Thyroid gland (tissue), 4 donors: ENCODE data around the gene CRYBG2. TPM values are rescaled to one million over a fixed set of nuclear protein-coding genes. Genes with fewer than 3 reads are reported as not detected.
"Not testable (repeated sequence)": the region's sequence is repeated elsewhere in the genome, so short reads cannot be mapped to it uniquely, and the experiment has no call there.

Source experiments
- DNase-seq, 2 donors: peaks; one replicate each; pipeline ENCODE4 v3.0.0-alpha.2; 2019
- H3K27ac ChIP-seq, 3 donors: fragments of 200-600 bp; sonication (generic); 1 replicate in 2 of 3; 2 replicates in 1 of 3; pipeline ENCODE4 v1.5.1; 2016 to 2019; ENCODE audit warnings: mild to moderate bottlenecking in 1 of 3, moderate library complexity in 1 of 3
- H3K27me3 ChIP-seq: fragments of 200-600 bp; sonication (generic); one replicate; pipeline ENCODE4 v1.5.1; 2019
- H3K36me3 ChIP-seq, 2 donors: fragments of 200-600 bp; sonication (generic); one replicate each; pipeline ENCODE4 v1.5.1; 2016 to 2019
- H3K4me1 ChIP-seq, 2 donors: fragments of 200-600 bp; sonication (generic); one replicate each; pipeline ENCODE4 v1.5.1; 2017 to 2019
- H3K4me3 ChIP-seq, 3 donors: fragments of 200-600 bp; sonication (generic); replicated peaks in 1 of 3; 1 replicate in 2 of 3; 2 replicates in 1 of 3; pipeline ENCODE4 v1.5.1; 2016; ENCODE audit warnings: mild to moderate bottlenecking in 1 of 3
- H3K9me3 ChIP-seq: fragments of 200-600 bp; sonication (generic); one replicate; pipeline ENCODE4 v1.5.1; 2017
- CTCF ChIP-seq, 6 experiments: fragments of 200-600 bp in 3 of 6; fragments of 450-650 bp in 3 of 6; sonication (generic) in 3 of 6; IDR thresholded peaks; one replicate each; pipeline ENCODE4 v1.5.1; 2016 to 2019; ENCODE audit warnings: antibody characterized with exemption in 6 of 6, mild to moderate bottlenecking in 2 of 6, inconsistent platforms in 1 of 6, moderate library complexity in 1 of 6
- POLR2A ChIP-seq, 2 donors: fragments of 450-650 bp; IDR thresholded peaks; one replicate each; pipeline ENCODE4 v1.6.1; 2017; ENCODE audit warnings: antibody characterized with exemption in 2 of 2, mild to moderate bottlenecking in 2 of 2, moderate library complexity in 1 of 2
- WGBS, 2 donors: methylation state at CpG; one replicate each; pipeline ENCODE4 v1.1.5; 2017; 5-methylcytosine and 5-hydroxymethylcytosine counted together
- intact Hi-C: fragments of 100-400 bp; cut with DNase I; formaldehyde crosslinking; loops from one replicate; pipeline ENCODE4 v1.15.1; 2023
- total RNA-seq, 4 donors: library from RNA; depleted of rRNA; stranded (reverse); fragments of >200 nt; gene quantifications; one replicate each; pipeline ENCODE4 v1.2.3, GENCODE V29; 2016

CRYBG2 gene
- total RNA-seq, 4 donors from 2014 or later, result not detected

DNA sequence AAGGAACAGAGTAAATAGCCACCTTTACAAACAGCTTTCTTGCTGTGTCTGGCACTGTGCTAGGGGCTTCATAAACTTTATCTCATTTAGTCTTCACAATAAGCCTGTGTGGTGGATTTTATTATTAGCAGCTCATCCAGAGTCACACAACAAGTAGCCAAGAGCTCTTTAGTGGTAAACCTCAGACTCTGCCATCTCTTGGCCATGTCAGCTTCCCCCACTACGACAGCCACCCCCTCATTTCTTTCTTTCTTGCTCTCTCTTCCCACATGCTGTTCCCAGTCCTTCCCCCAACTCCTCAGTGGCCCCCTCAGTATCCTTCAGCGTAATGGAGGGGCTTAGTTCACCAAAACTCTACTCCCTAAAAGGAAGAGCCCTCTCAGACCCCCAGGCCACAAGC, 19.9 kb upstream of the CRYBG2 start:
- Histone ChIP-seq H3K27me3 (no peaks in the 10 kb centered on the region), H3K9me3 (no peaks in the 10 kb centered on the region), H3K36me3 (no peaks in the 10 kb centered on the region), H3K27ac (no peak overlapping the region), H3K4me1 (no peaks in the 10 kb centered on the region), H3K4me3 (no peak overlapping the region)
- intact Hi-C loops, result no loop called here
- no peak for DNase-seq
- TF ChIP-seq CTCF (IDR thresholded peaks at IDR 0.05), result no peak
- TF ChIP-seq POLR2A (IDR thresholded peaks at IDR 0.05), result no peak
- WGBS, 2 donors, result 44 to 60% methylated on average over 2 of the region's 2 CpGs

DNA sequence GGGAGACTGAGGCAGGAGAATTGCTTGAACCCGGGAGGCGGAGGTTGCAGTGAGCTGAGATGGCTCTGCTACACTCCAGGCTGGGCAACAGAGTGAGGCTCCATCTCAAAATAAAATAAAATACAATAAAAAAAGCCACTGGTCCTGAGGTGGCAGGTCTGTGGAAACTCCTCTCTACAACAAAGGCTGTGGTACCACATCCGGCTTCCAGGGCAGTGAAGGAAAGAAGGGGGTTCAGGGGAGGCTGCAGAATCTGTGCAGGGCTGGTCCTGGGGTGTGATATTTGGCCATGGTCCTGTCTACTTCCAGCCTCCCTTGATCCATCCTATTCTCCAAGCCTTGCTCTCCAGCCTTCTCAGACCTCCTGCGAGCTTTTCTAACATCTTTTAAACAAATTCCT, 19.4 kb upstream of the CRYBG2 start:
- 85 to 86% methylated on average over 4 of the region's 4 CpGs for WGBS, 2 donors
- no peaks in the 10 kb centered on the region for H3K36me3 ChIP-seq
- intact Hi-C loops, result no loop called here

DNA sequence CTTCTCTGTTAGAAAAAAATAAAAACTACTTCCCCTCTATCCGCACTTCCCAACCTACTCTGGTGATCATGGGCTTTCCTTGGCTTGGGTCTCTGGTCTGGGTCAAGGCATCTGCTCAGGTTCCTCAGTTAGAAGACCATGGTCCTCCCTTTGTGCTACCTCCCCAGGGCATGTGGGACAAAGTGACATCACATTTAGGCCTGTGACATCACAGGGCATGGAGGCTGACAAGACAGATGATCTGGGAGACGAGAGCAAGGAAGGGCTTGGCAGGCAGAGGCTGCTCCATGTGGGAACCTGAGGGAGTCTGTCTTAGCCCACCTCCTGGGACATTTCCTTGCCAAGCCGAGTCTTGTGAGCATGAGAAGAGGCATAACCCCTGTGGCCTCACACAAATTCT, 18.7 kb upstream of the CRYBG2 start, which contains the start of gene ZNF683:
Gene ZNF683, minus strand, starts transcription at position 140 of the 400 bp plus-strand sequence. CDS start 4,179 bp downstream, outside the sequence.
- H3K9me3 ChIP-seq, H3K4me3 ChIP-seq, H3K36me3 ChIP-seq, H3K27ac ChIP-seq, H3K4me1 ChIP-seq, intact Hi-C loops, H3K27me3 ChIP-seq, DNase-seq: not testable (repeated sequence)
- 66 to 86% methylated on average over 2 to 3 of the region's 3 CpGs for WGBS, 2 donors

More for the DNA sequence above, 19.4 kb upstream of the CRYBG2 start:
- no peak for DNase-seq
- H3K4me3 ChIP-seq, result no peak overlapping the region
- H3K4me1 ChIP-seq, result no peaks in the 10 kb centered on the region
- no peaks in the 10 kb centered on the region for H3K27me3 ChIP-seq
- H3K9me3 ChIP-seq, result no peaks in the 10 kb centered on the region
- H3K27ac ChIP-seq, result no peak overlapping the region
- TF ChIP-seq POLR2A (IDR thresholded peaks at IDR 0.05) (no peak), CTCF (IDR thresholded peaks at IDR 0.05) (no peak)

GRCh38 chr1:26372039-26372438, 18.1 kb upstream of the CRYBG2 start:
- no peak for DNase-seq
- WGBS, 2 donors, result 93 to 95% methylated on average over 5 of the region's 5 CpGs
- H3K4me3 ChIP-seq, result no peak overlapping the region
- no peaks in the 10 kb centered on the region for H3K27me3 ChIP-seq
- intact Hi-C loops, result no loop called here
- H3K36me3 ChIP-seq, result no peaks in the 10 kb centered on the region
- TF ChIP-seq POLR2A (IDR thresholded peaks at IDR 0.05), result no peak
- no peak for TF ChIP-seq CTCF (IDR thresholded peaks at IDR 0.05)
- no peak overlapping the region for H3K27ac ChIP-seq
- H3K4me1 ChIP-seq, result no peaks in the 10 kb centered on the region
- H3K9me3 ChIP-seq, result no peaks in the 10 kb centered on the region

DNA sequence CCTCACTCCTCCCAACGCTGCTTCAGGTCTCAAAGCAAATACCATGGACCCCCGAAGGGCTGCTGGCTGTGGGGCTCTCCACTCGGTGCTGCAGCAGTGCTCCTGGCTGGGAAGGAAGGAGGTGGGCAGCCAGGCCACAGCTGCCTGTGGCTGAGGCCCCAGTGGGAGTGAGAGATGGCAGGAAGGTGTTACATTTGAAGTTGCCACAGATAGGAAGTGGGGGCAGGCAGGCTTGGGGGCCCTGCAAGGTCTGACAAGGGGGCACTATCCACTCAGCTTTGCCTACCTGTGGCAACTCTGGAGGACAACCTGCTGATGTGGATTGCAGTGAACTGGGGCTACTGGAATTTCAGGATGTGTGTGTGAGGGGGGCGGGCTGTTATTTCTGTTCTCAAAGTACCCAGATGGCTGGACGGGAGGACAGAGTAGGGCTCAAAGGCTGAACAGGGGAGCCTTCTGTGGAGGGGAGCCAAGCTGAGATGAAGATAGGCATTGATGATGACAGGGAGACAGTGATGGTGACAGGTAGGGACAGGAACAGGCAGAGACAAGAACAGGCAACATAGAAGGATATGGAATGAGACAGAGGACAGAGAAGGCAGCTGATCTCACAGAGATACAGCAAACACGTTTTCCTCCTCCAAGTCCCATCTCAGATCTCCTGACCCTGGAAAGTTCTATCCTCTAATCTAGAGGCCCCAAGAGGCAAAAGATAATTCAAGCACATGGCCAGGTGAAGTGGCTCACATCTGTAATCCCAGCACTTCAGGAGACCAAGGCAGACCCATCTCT, 16.9 kb upstream of the CRYBG2 start:
- intact Hi-C loops, result no loop called here
- TF ChIP-seq POLR2A (IDR thresholded peaks at IDR 0.05) (no peak), CTCF (IDR thresholded peaks at IDR 0.05) (no peak)
- H3K27me3 ChIP-seq, result no peaks in the 10 kb centered on the region
- no peak for DNase-seq
- no peaks in the 10 kb centered on the region for H3K9me3 ChIP-seq
- H3K4me1 ChIP-seq, result no peaks in the 10 kb centered on the region
- no peaks in the 10 kb centered on the region for H3K36me3 ChIP-seq
- H3K4me3 ChIP-seq, result no peak overlapping the region
- no peak overlapping the region for H3K27ac ChIP-seq
- 64 to 68% methylated on average over 6 of the region's 6 CpGs for WGBS, 2 donors
